ENCODE data around the gene FYCO1. TPM values are rescaled to one million over a fixed set of nuclear protein-coding genes. Genes with fewer than 3 reads are reported as not detected.

FYCO1 gene
- total RNA-seq, 1 experiment from 2014 or later, result 19.7 TPM

DNA sequence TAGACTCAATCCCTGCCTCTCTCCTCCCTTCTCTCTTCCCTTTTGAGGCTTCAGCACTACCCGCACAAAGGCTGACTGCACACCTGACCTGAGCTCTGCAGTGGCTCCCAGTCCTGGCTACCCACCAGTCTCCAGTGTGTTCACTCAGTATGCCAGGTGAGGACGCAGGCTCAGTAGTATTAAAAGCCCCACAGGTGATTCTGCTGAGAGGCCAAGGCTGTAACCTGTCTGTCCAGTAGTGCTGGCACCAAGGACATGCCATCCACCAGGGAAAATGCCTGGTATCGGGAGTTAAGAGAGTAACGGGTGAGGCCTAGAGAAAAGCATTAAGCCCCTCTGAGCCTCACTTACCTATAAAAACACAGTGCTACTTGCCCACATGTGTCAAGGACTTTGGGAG lies 20.9 kb downstream of the FYCO1 start:
- H3K36me3 ChIP-seq (ENCODE audit: low read depth), result peaks cover 18% of the 10 kb centered on the region; the same call in 1 of the 2 replicates

DNA sequence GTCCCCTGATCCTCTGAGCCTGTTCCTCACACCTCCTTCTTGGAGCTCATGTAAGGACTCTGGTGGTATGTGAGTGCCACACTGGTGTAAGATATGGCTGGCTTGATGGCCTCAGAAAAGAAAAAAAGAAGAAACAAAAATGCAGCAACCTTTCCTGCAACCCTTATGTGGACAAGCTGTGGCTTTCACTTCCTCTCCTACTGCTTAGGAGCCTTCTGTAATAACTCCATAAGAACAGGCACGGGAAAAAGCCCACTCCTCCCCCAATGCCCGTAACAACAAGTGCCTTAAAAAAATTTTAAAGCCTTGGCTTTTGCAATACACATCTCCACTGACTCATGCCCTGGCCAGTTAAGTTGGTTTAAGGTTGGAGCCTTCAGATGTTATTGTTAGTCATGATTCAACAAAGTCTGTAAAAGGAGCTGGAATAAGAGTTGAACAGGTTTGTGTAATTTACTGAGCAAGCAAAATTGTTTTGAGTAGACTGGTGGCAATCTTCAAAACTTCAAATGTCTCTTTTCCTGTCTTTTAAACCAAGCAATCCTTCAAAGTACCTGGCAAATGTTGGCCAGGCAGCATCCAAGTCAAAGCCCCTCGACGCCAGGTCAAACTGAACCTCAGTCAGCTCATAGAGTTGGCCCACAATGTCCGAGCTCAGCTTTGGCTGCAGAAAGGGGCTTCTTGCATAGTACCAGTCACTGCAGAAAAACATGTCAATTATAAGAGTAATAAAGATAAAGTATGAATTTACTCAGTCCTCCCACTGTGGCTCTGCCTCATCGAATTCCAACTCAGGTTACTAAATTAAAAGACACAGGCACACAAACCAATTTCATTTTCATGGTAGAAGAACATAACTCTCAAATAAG lies 22.9 kb downstream of the FYCO1 start:
- CTCF ChIA-PET, result interaction anchor here (0.5 to 0.6 kb wide), 2 partner anchors 840 to 1026 kb away, joined by 3 to 5 read pairs; no protein-coding TSS in a partner anchor
- no peak for TF ChIP-seq EZH2 (IDR thresholded peaks at IDR 0.05; ENCODE audit: low read depth)
- TF ChIP-seq CTCF (conservative IDR thresholded peaks at IDR 0.05), result no peak
- Histone ChIP-seq H3K9me3 (ENCODE audit: insufficient read depth, low read depth) (no peaks in the 10 kb centered on the region), H3K27me3 (ENCODE audit: insufficient read depth, low read depth) (no peaks in the 10 kb centered on the region), H2AFZ (no peak overlapping the region), H3K4me3 (no peak overlapping the region), H3K9me2 (ENCODE audit: insufficient read depth) (no peaks in the 10 kb centered on the region), H3K79me2 (ENCODE audit: low read depth) (no peaks in the 10 kb centered on the region), H3K4me1 (replicated peaks; ENCODE audit: insufficient read depth) (peaks cover 32% of the 10 kb centered on the region), H3F3A (ENCODE audit: insufficient read depth, low read depth) (peaks cover 14% of the 10 kb centered on the region), H3K27ac (peak overlapping the region; percentile 70), H3K36me3 (ENCODE audit: low read depth) (peaks cover 13% of the 10 kb centered on the region; the same call in 1 of the 2 replicates), H3K4me2 (peak overlapping the region; percentile 64), H4K20me1 (ENCODE audit: insufficient read depth) (no peaks in the 10 kb centered on the region)
- POLR2A ChIA-PET (ENCODE audit: unreplicated experiment), result interaction anchor here (0.6 to 0.7 kb wide), 3 partner anchors 13 to 1012 kb away, joined by 4 to 6 read pairs (median 4); no protein-coding TSS in a partner anchor
- peak; percentile 49 to 93 for DNase-seq
- BruUV-seq (replicated peaks), result no TSS peak
- intact Hi-C loops (cut with micrococcal nuclease; ENCODE audit: unreplicated experiment), result loop anchor here (2.0 kb wide), 1 partner anchor 22 kb away; the partner anchor contains the start of gene FYCO1

More for the DNA sequence above, 20.9 kb downstream of the FYCO1 start:
- no peaks in the 10 kb centered on the region for H3K27me3 ChIP-seq (ENCODE audit: insufficient read depth, low read depth)
- POLR2A ChIA-PET (ENCODE audit: unreplicated experiment), result no interaction called here
- H3K4me3 ChIP-seq, result no peak overlapping the region
- H3K9me2 ChIP-seq (ENCODE audit: insufficient read depth), result no peaks in the 10 kb centered on the region
- intact Hi-C loops (cut with micrococcal nuclease; ENCODE audit: unreplicated experiment), result no loop called here
- TF ChIP-seq EZH2 (IDR thresholded peaks at IDR 0.05; ENCODE audit: low read depth) (no peak), CTCF (conservative IDR thresholded peaks at IDR 0.05) (no peak)
- no peaks in the 10 kb centered on the region for H3K9me3 ChIP-seq (ENCODE audit: insufficient read depth, low read depth)
- peaks cover 33% of the 10 kb centered on the region for H3K4me1 ChIP-seq (replicated peaks; ENCODE audit: insufficient read depth)
- H4K20me1 ChIP-seq (ENCODE audit: insufficient read depth), result no peaks in the 10 kb centered on the region
- DNase-seq, result no peak
- no peak overlapping the region for H3K4me2 ChIP-seq
- no TSS peak for BruUV-seq (replicated peaks)
- no peak overlapping the region for H2AFZ ChIP-seq
- CTCF ChIA-PET, result no interaction called here
- H3F3A ChIP-seq (ENCODE audit: insufficient read depth, low read depth), result peaks cover 14% of the 10 kb centered on the region
- no peak overlapping the region for H3K27ac ChIP-seq
- no peaks in the 10 kb centered on the region for H3K79me2 ChIP-seq (ENCODE audit: low read depth)

GRCh38 chr3:45969953-45970352 lies 25.7 kb downstream of the FYCO1 start:
- no peaks in the 10 kb centered on the region for H3K9me2 ChIP-seq (ENCODE audit: insufficient read depth)
- H4K20me1 ChIP-seq (ENCODE audit: insufficient read depth), result no peaks in the 10 kb centered on the region
- H2AFZ ChIP-seq, result no peak overlapping the region
- H3K4me1 ChIP-seq (replicated peaks; ENCODE audit: insufficient read depth), result peaks cover 32% of the 10 kb centered on the region
- no peaks in the 10 kb centered on the region for H3K9me3 ChIP-seq (ENCODE audit: insufficient read depth, low read depth)
- H3K27ac ChIP-seq, result no peak overlapping the region
- DNase-seq, result no peak
- intact Hi-C loops (cut with micrococcal nuclease; ENCODE audit: unreplicated experiment), result no loop called here
- BruUV-seq (replicated peaks), result no TSS peak
- ChIA-PET CTCF (no interaction called here), POLR2A (ENCODE audit: unreplicated experiment) (no interaction called here)
- TF ChIP-seq CTCF (conservative IDR thresholded peaks at IDR 0.05), result no peak
- TF ChIP-seq EZH2 (IDR thresholded peaks at IDR 0.05; ENCODE audit: low read depth), result no peak
- peaks cover 10% of the 10 kb centered on the region; the same call in 1 of the 2 replicates for H3K36me3 ChIP-seq (ENCODE audit: low read depth)
- no peak overlapping the region for H3K4me2 ChIP-seq
- H3K4me3 ChIP-seq, result no peak overlapping the region
- peaks cover 14% of the 10 kb centered on the region for H3F3A ChIP-seq (ENCODE audit: insufficient read depth, low read depth)
- H3K27me3 ChIP-seq (ENCODE audit: insufficient read depth, low read depth), result no peaks in the 10 kb centered on the region
- no peaks in the 10 kb centered on the region for H3K79me2 ChIP-seq (ENCODE audit: low read depth)
